HepG2 (cell line): Measurements from ENCODE around the gene USP32. TPM values are rescaled to one million over a fixed set of nuclear protein-coding genes. Genes with fewer than 3 reads are reported as not detected.

Source experiments
- AHR ChIP-seq: IDR thresholded peaks from 2 replicates; pipeline ENCODE4 v1.6.1; 2018; ENCODE audit warnings: missing genetic modification reagents, missing compliant biosample characterization
- ELF1 ChIP-seq: sonication (generic); formaldehyde crosslinking; IDR thresholded peaks from 2 replicates; pipeline ENCODE4 v1.4.0; 2020; ENCODE audit warnings: missing genetic modification reagents
- MBNL3 ChIP-seq: fragments of 250-450 bp; sonication (Bioruptor Pico); conservative IDR thresholded peaks from 2 replicates; pipeline ENCODE4 v1.8.0; 2022; ENCODE audit warnings: mild to moderate bottlenecking, inconsistent platforms
- SSRP1 ChIP-seq: IDR thresholded peaks from 2 replicates; pipeline ENCODE4 v1.6.1; 2016; ENCODE audit warnings: control low read depth
- TAF15 ChIP-seq: fragments of 200-400 bp; formaldehyde crosslinking; IDR thresholded peaks from one replicate; pipeline ENCODE4 v1.6.1; 2018; ENCODE audit warnings: mild to moderate bottlenecking, low read depth, low read length; ENCODE audit not compliant: poor library complexity, severe bottlenecking
- ZFY ChIP-seq: sonication (generic); formaldehyde crosslinking; IDR thresholded peaks from 2 replicates; pipeline ENCODE4 v1.4.0; 2020; ENCODE audit warnings: missing genetic modification reagents
- ZNF317 ChIP-seq: sonication (generic); formaldehyde crosslinking; IDR thresholded peaks from 2 replicates; pipeline ENCODE4 v1.5.0; 2020; ENCODE audit warnings: mild to moderate bottlenecking, missing genetic modification reagents
- ZNF343 ChIP-seq: sonication (generic); formaldehyde crosslinking; IDR thresholded peaks from 2 replicates; pipeline ENCODE4 v1.4.0; 2020; ENCODE audit warnings: mild to moderate bottlenecking, missing genetic modification reagents
- ZNF501 ChIP-seq: sonication (generic); formaldehyde crosslinking; IDR thresholded peaks from 2 replicates; pipeline ENCODE4 v1.5.1; 2020; ENCODE audit warnings: mild to moderate bottlenecking, moderate library complexity, missing genetic modification reagents
- ZNF530 ChIP-seq: sonication (generic); formaldehyde crosslinking; IDR thresholded peaks from 2 replicates; pipeline ENCODE4 v1.5.0; 2020; ENCODE audit warnings: low read depth, mild to moderate bottlenecking, missing genetic modification reagents
- ZNF773 ChIP-seq: sonication (generic); formaldehyde crosslinking; IDR thresholded peaks from 2 replicates; pipeline ENCODE4 v1.4.0; 2020; ENCODE audit warnings: missing genetic modification reagents, borderline replicate concordance
- ZNF878 ChIP-seq: sonication (generic); formaldehyde crosslinking; IDR thresholded peaks from 2 replicates; pipeline ENCODE4 v1.8.1; 2023; ENCODE audit warnings: mild to moderate bottlenecking, missing genetic modification reagents, moderate library complexity
- polyA plus RNA-seq, 8 experiments: library from polyadenylated mRNA; depleted of rRNA in 3 of 8; stranded (reverse) in 7 of 8; unstranded in 1 of 8; fragments of >200 nt; fragmentation: Illumina TruSeq in 4 of 8; extraction: Trizol in 4 of 8; gene quantifications; 2 replicates each; pipeline versions ENCODE4 v1.2.1 to v1.2.3, GENCODE V29; 2011 to 2016; ENCODE audit warnings: low read depth in 4 of 8, missing spikeins in 1 of 8, mixed read lengths in 1 of 8; ENCODE audit not compliant: insufficient read depth in 1 of 8
- total RNA-seq, 5 experiments: library from RNA; depleted of rRNA; stranded (reverse); fragments of >200 nt; fragmentation: Illumina TruSeq; extraction: Trizol; gene quantifications; 2 replicates each; pipeline ENCODE4 v1.2.3, GENCODE V29; 2016; ENCODE audit warnings: low read depth in 1 of 5
- TF ChIP-seq, protein P1 (sequence below): sonication (generic); formaldehyde crosslinking; IDR thresholded peaks from 2 replicates; pipeline ENCODE4 v1.8.0; 2022; ENCODE audit warnings: mild to moderate bottlenecking, missing genetic modification reagents; ENCODE audit not compliant: insufficient replicate concordance
- TF ChIP-seq, protein P2 (sequence below): sonication (generic); formaldehyde crosslinking; IDR thresholded peaks from 2 replicates; pipeline ENCODE4 v1.4.0; 2020; ENCODE audit warnings: missing genetic modification reagents
- TF ChIP-seq, protein P3 (sequence below): sonication (generic); formaldehyde crosslinking; IDR thresholded peaks from 2 replicates; pipeline ENCODE4 v1.4.0; 2020; ENCODE audit warnings: missing genetic modification reagents
- TF ChIP-seq, protein P4 (sequence below): sonication (generic); formaldehyde crosslinking; IDR thresholded peaks from 2 replicates; pipeline ENCODE4 v1.4.0; 2020; ENCODE audit warnings: missing genetic modification reagents, borderline replicate concordance

USP32 gene
- total and polyA plus RNA-seq, 2 of the 13 experiments (the other 11 are each of a cell fraction or from before 2014, with no cell fraction given) = 24.9 to 39.9 TPM

DNA sequence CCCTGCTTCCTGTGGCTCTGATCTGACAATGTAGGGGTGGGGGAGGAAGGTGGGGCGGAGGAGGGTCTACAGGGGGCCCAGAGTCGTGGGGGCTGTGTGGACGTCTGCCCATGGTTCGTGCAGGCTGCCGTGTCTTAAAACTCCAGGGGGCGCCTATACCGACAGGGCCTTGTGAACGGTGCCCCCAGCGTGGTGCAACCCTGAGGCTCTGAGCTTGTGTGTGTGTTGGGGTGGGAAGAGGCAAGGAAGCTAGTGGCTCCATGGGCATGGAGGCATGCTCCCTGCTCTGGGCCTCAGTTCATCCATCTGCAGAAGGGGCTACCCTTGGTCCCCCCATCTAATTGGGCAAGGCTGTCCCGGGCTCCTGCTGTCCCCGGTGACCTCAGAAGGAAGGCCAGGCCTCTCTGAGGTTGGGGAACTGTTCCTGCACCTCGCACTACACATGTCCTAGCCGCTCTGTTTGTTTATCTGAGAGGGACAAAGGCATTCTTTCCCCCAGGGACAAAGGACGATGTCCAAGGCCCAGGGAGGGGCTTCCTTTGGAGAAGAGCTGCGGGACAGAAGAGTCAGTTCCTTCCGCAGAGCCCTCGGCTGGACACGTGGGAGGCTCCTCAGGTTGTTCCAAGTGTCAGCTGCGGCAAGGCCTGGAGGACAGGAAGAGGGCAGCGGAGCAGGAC is 228.7 kb downstream of the USP32 start (continued):
- TF ChIP-seq, protein P1, sequence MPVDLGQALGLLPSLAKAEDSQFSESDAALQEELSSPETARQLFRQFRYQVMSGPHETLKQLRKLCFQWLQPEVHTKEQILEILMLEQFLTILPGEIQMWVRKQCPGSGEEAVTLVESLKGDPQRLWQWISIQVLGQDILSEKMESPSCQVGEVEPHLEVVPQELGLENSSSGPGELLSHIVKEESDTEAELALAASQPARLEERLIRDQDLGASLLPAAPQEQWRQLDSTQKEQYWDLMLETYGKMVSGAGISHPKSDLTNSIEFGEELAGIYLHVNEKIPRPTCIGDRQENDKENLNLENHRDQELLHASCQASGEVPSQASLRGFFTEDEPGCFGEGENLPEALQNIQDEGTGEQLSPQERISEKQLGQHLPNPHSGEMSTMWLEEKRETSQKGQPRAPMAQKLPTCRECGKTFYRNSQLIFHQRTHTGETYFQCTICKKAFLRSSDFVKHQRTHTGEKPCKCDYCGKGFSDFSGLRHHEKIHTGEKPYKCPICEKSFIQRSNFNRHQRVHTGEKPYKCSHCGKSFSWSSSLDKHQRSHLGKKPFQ (CRISPR knock-in tag) = no peak
- no peak for TF ChIP-seq ZNF878 (CRISPR knock-in tag)
- no peak for TF ChIP-seq ELF1 (CRISPR knock-in tag)
- no peak for TF ChIP-seq ZNF317
- TF ChIP-seq ZNF501 = no peak
- TF ChIP-seq, protein P2, sequence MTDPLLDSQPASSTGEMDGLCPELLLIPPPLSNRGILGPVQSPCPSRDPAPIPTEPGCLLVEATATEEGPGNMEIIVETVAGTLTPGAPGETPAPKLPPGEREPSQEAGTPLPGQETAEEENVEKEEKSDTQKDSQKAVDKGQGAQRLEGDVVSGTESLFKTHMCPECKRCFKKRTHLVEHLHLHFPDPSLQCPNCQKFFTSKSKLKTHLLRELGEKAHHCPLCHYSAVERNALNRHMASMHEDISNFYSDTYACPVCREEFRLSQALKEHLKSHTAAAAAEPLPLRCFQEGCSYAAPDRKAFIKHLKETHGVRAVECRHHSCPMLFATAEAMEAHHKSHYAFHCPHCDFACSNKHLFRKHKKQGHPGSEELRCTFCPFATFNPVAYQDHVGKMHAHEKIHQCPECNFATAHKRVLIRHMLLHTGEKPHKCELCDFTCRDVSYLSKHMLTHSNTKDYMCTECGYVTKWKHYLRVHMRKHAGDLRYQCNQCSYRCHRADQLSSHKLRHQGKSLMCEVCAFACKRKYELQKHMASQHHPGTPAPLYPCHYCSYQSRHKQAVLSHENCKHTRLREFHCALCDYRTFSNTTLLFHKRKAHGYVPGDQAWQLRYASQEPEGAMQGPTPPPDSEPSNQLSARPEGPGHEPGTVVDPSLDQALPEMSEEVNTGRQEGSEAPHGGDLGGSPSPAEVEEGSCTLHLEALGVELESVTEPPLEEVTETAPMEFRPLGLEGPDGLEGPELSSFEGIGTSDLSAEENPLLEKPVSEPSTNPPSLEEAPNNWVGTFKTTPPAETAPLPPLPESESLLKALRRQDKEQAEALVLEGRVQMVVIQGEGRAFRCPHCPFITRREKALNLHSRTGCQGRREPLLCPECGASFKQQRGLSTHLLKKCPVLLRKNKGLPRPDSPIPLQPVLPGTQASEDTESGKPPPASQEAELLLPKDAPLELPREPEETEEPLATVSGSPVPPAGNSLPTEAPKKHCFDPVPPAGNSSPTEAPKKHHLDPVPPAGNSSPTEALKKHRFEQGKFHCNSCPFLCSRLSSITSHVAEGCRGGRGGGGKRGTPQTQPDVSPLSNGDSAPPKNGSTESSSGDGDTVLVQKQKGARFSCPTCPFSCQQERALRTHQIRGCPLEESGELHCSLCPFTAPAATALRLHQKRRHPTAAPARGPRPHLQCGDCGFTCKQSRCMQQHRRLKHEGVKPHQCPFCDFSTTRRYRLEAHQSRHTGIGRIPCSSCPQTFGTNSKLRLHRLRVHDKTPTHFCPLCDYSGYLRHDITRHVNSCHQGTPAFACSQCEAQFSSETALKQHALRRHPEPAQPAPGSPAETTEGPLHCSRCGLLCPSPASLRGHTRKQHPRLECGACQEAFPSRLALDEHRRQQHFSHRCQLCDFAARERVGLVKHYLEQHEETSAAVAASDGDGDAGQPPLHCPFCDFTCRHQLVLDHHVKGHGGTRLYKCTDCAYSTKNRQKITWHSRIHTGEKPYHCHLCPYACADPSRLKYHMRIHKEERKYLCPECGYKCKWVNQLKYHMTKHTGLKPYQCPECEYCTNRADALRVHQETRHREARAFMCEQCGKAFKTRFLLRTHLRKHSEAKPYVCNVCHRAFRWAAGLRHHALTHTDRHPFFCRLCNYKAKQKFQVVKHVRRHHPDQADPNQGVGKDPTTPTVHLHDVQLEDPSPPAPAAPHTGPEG (CRISPR knock-in tag) = no peak
- TF ChIP-seq ZNF773 = no peak
- no peak for TF ChIP-seq SSRP1 (CRISPR knock-in tag)
- TF ChIP-seq MBNL3 (CRISPR knock-in tag) = no peak
- TF ChIP-seq, protein P3, sequence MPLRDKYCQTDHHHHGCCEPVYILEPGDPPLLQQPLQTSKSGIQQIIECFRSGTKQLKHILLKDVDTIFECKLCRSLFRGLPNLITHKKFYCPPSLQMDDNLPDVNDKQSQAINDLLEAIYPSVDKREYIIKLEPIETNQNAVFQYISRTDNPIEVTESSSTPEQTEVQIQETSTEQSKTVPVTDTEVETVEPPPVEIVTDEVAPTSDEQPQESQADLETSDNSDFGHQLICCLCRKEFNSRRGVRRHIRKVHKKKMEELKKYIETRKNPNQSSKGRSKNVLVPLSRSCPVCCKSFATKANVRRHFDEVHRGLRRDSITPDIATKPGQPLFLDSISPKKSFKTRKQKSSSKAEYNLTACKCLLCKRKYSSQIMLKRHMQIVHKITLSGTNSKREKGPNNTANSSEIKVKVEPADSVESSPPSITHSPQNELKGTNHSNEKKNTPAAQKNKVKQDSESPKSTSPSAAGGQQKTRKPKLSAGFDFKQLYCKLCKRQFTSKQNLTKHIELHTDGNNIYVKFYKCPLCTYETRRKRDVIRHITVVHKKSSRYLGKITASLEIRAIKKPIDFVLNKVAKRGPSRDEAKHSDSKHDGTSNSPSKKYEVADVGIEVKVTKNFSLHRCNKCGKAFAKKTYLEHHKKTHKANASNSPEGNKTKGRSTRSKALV (CRISPR knock-in tag) = no peak
- peak; percentile 20; the same call in 1 of the 2 replicates for TF ChIP-seq AHR
- TF ChIP-seq TAF15 = no peak
- TF ChIP-seq ZNF343 = no peak
- peak; percentile 55; the same call in 1 of the 2 replicates for TF ChIP-seq ZFY
- no peak for TF ChIP-seq ZNF530 (CRISPR knock-in tag)
- TF ChIP-seq, protein P4, sequence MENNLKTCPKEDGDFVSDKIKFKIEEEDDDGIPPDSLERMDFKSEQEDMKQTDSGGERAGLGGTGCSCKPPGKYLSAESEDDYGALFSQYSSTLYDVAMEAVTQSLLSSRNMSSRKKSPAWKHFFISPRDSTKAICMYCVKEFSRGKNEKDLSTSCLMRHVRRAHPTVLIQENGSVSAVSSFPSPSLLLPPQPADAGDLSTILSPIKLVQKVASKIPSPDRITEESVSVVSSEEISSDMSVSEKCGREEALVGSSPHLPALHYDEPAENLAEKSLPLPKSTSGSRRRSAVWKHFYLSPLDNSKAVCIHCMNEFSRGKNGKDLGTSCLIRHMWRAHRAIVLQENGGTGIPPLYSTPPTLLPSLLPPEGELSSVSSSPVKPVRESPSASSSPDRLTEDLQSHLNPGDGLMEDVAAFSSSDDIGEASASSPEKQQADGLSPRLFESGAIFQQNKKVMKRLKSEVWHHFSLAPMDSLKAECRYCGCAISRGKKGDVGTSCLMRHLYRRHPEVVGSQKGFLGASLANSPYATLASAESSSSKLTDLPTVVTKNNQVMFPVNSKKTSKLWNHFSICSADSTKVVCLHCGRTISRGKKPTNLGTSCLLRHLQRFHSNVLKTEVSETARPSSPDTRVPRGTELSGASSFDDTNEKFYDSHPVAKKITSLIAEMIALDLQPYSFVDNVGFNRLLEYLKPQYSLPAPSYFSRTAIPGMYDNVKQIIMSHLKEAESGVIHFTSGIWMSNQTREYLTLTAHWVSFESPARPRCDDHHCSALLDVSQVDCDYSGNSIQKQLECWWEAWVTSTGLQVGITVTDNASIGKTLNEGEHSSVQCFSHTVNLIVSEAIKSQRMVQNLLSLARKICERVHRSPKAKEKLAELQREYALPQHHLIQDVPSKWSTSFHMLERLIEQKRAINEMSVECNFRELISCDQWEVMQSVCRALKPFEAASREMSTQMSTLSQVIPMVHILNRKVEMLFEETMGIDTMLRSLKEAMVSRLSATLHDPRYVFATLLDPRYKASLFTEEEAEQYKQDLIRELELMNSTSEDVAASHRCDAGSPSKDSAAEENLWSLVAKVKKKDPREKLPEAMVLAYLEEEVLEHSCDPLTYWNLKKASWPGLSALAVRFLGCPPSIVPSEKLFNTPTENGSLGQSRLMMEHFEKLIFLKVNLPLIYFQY (CRISPR knock-in tag) = no peak
